K562 (cell line): ENCODE data around the gene TMLHE.

Experiments used
- EP400 ChIP-seq: fragments of 450-650 bp; IDR thresholded peaks from 2 replicates; pipeline ENCODE4 v1.6.1; 2017; ENCODE audit warnings: antibody characterized with exemption, mild to moderate bottlenecking, moderate library complexity
- MTA3 ChIP-seq: fragments of 450-650 bp; formaldehyde crosslinking; IDR thresholded peaks from 2 replicates; pipeline ENCODE4 v1.6.1; 2017; ENCODE audit warnings: mild to moderate bottlenecking, borderline replicate concordance
- PHF8 ChIP-seq: fragments of 200-600 bp; sonication (generic); IDR thresholded peaks from 2 replicates; pipeline ENCODE4 v1.6.1; 2012; ENCODE audit warnings: mixed run types, mild to moderate bottlenecking, inconsistent platforms, low read length, moderate library complexity, borderline replicate concordance

GRCh38 chrX:155613927-155614559, 1.3 kb upstream of the TMLHE start:
- TF ChIP-seq MTA3 (no peak), PHF8 (no peak), EP400 (no peak)
